HEK293T (cell line): Measurements from ENCODE around the gene ANO6.

Source experiments
- ARNT ChIP-seq: fragments of 450-650 bp; IDR thresholded peaks from 2 replicates; pipeline ENCODE4 v1.6.1; 2017; ENCODE audit warnings: mild to moderate bottlenecking
- BHLHE40 ChIP-seq: fragments of 450-650 bp; IDR thresholded peaks from 2 replicates; pipeline ENCODE4 v1.6.1; 2016; ENCODE audit warnings: mild to moderate bottlenecking, moderate library complexity, borderline replicate concordance
- CTBP1 ChIP-seq: fragments of 450-650 bp; IDR thresholded peaks from 2 replicates; pipeline ENCODE4 v1.6.1; 2016; ENCODE audit warnings: borderline replicate concordance
- ELF4 ChIP-seq: fragments of 450-650 bp; IDR thresholded peaks from 2 replicates; pipeline ENCODE4 v1.6.1; 2017; ENCODE audit warnings: antibody characterized with exemption
- FOXA1 ChIP-seq: fragments of 450-650 bp; IDR thresholded peaks from 2 replicates; pipeline ENCODE4 v1.6.1; 2016; ENCODE audit warnings: mild to moderate bottlenecking
- FOXK2 ChIP-seq: fragments of 450-650 bp; IDR thresholded peaks from 2 replicates; pipeline ENCODE4 v1.6.1; 2016; ENCODE audit warnings: mild to moderate bottlenecking
- FOXM1 ChIP-seq: fragments of 450-650 bp; IDR thresholded peaks from 2 replicates; pipeline ENCODE4 v1.6.1; 2017; ENCODE audit warnings: mild to moderate bottlenecking, borderline replicate concordance
- HDGF ChIP-seq: fragments of 450-650 bp; IDR thresholded peaks from 2 replicates; pipeline ENCODE4 v1.6.1; 2017; ENCODE audit warnings: antibody characterized with exemption, borderline replicate concordance
- L3MBTL2 ChIP-seq: fragments of 450-650 bp; conservative IDR thresholded peaks from 2 replicates; pipeline ENCODE4 v1.6.1; 2016; ENCODE audit warnings: mild to moderate bottlenecking
- NFRKB ChIP-seq: fragments of 450-650 bp; IDR thresholded peaks from 2 replicates; pipeline ENCODE4 v1.6.1; 2016; ENCODE audit warnings: mild to moderate bottlenecking, moderate library complexity
- PKNOX1 ChIP-seq: fragments of 450-650 bp; IDR thresholded peaks from 2 replicates; pipeline ENCODE4 v1.6.1; 2016
- SP1 ChIP-seq: fragments of 450-650 bp; IDR thresholded peaks from 2 replicates; pipeline ENCODE4 v1.6.1; 2017
- SUZ12 ChIP-seq: fragments of 450-650 bp; IDR thresholded peaks from 2 replicates; pipeline ENCODE4 v1.6.1; 2016; ENCODE audit warnings: mild to moderate bottlenecking

GRCh38 chr12:45368841-45369489, 153.1 kb downstream of the ANO6 start:
- TF ChIP-seq FOXM1 (no peak), CTBP1 (no peak), ARNT (no peak), SP1 (no peak), BHLHE40 (no peak), FOXA1 (no peak), HDGF (no peak), SUZ12 (no peak), NFRKB (no peak), ELF4 (no peak), L3MBTL2 (no peak), FOXK2 (no peak), PKNOX1 (no peak)
